NCI-H748 treated with DMSO at 0.1 percent for 48 hours (cell line): ENCODE data around the gene KIAA0232.
"Not testable (repeated sequence)": the region's sequence is repeated elsewhere in the genome, so short reads cannot be mapped to it uniquely, and the experiment has no call there.

Experiments used
- DNase-seq: peaks from one replicate; lab custom pipeline; 2025; lab: John Stamatoyannopoulos, UW

KIAA0232 gene

GRCh38 chr4:6773616-6774540, 8.6 kb upstream of the KIAA0232 start:
- DNase-seq, result no peak

GRCh38 chr4:6775746-6776145, 6.8 kb upstream of the KIAA0232 start:
- no peak for DNase-seq

- DNase-seq, result no peak
Observed at GRCh38 chr4:6776920-6777635, 5.4 kb upstream of the KIAA0232 start.

GRCh38 chr4:6777636-6778281, 4.8 kb upstream of the KIAA0232 start:
- DNase-seq, result no peak

- DNase-seq, result no peak
Observed at GRCh38 chr4:6778435-6778834, 4.1 kb upstream of the KIAA0232 start.

GRCh38 chr4:6779667-6780565, 2.6 kb upstream of the KIAA0232 start:
- DNase-seq, result no peak

GRCh38 chr4:6781113-6781512, 1.4 kb upstream of the KIAA0232 start:
- DNase-seq, result no peak

GRCh38 chr4:6781561-6781960, 966 bp upstream of the KIAA0232 start:
- DNase-seq, result no peak

GRCh38 chr4:6782846-6783110, 251 bp downstream of the KIAA0232 start:
- no peak for DNase-seq

- DNase-seq, result peak; percentile 33
Observed at GRCh38 chr4:6783111-6783981, 819 bp downstream of the KIAA0232 start.

GRCh38 chr4:6785572-6785925, 3.0 kb downstream of the KIAA0232 start:
- DNase-seq, result no peak

- DNase-seq, result no peak
Observed at GRCh38 chr4:6788123-6788522, 5.6 kb downstream of the KIAA0232 start.

- not testable (repeated sequence) for DNase-seq
Observed at GRCh38 chr4:6791245-6791644, 8.7 kb downstream of the KIAA0232 start.

- not testable (repeated sequence) for DNase-seq
Observed at GRCh38 chr4:6791796-6792195, 9.3 kb downstream of the KIAA0232 start.

- no peak for DNase-seq
Observed at GRCh38 chr4:6794189-6794588, 11.7 kb downstream of the KIAA0232 start.

GRCh38 chr4:6795821-6796220, 13.3 kb downstream of the KIAA0232 start:
- no peak for DNase-seq

GRCh38 chr4:6797368-6797767, 14.8 kb downstream of the KIAA0232 start:
- DNase-seq, result not testable (repeated sequence)

GRCh38 chr4:6799091-6799490, 16.6 kb downstream of the KIAA0232 start:
- DNase-seq, result no peak

GRCh38 chr4:6802025-6802424, 19.5 kb downstream of the KIAA0232 start:
- no peak for DNase-seq

- DNase-seq, result no peak
Observed at GRCh38 chr4:6802626-6803025, 20.1 kb downstream of the KIAA0232 start.

- DNase-seq, result no peak
Observed at GRCh38 chr4:6803246-6803645, 20.7 kb downstream of the KIAA0232 start.
